Effector memory CD8-positive, alpha-beta T cell (primary cell): ENCODE data around the gene ITGA3.
A peak's percentile ranks its signal among the peaks of the same experiment; 100 is the strongest.

Experiments
- ATAC-seq: fragments of 150-1000 bp; cut with Tn5 transposase; replicated peaks from 2 replicates; pipeline ENCODE4 v1.10.0; 2021; ENCODE audit warnings: mild to moderate bottlenecking, moderate library complexity
- DNase-seq, 3 experiments: peaks; one replicate each; pipeline ENCODE4 v3.0.0; 2021
- H3K27ac Mint-ChIP-seq, 2 donors: one replicate each; pipeline ENCODE4 v1.8.0; 2022; ENCODE audit warnings: mild to moderate bottlenecking in 2 of 2, mixed read lengths in 2 of 2, moderate library complexity in 2 of 2
- H3K27me3 Mint-ChIP-seq, 2 donors: one replicate each; pipeline ENCODE4 v1.8.0; 2022; ENCODE audit warnings: mixed read lengths in 2 of 2
- H3K36me3 Mint-ChIP-seq: one replicate; pipeline ENCODE4 v1.8.0; 2022; ENCODE audit warnings: mild to moderate bottlenecking, moderate library complexity, mixed read lengths; ENCODE audit not compliant: insufficient read depth
- H3K4me1 Mint-ChIP-seq, 2 donors: one replicate each; pipeline ENCODE4 v1.8.0; 2022; ENCODE audit warnings: low read depth in 2 of 2, mixed read lengths in 2 of 2
- H3K4me3 Mint-ChIP-seq, 2 donors: one replicate each; pipeline ENCODE4 v1.8.0; 2022; ENCODE audit warnings: mild to moderate bottlenecking in 2 of 2, mixed read lengths in 2 of 2, moderate library complexity in 2 of 2
- H3K9me3 Mint-ChIP-seq, 2 donors: one replicate each; pipeline ENCODE4 v1.8.0; 2022; ENCODE audit warnings: mixed read lengths in 2 of 2

ITGA3 gene

DNA sequence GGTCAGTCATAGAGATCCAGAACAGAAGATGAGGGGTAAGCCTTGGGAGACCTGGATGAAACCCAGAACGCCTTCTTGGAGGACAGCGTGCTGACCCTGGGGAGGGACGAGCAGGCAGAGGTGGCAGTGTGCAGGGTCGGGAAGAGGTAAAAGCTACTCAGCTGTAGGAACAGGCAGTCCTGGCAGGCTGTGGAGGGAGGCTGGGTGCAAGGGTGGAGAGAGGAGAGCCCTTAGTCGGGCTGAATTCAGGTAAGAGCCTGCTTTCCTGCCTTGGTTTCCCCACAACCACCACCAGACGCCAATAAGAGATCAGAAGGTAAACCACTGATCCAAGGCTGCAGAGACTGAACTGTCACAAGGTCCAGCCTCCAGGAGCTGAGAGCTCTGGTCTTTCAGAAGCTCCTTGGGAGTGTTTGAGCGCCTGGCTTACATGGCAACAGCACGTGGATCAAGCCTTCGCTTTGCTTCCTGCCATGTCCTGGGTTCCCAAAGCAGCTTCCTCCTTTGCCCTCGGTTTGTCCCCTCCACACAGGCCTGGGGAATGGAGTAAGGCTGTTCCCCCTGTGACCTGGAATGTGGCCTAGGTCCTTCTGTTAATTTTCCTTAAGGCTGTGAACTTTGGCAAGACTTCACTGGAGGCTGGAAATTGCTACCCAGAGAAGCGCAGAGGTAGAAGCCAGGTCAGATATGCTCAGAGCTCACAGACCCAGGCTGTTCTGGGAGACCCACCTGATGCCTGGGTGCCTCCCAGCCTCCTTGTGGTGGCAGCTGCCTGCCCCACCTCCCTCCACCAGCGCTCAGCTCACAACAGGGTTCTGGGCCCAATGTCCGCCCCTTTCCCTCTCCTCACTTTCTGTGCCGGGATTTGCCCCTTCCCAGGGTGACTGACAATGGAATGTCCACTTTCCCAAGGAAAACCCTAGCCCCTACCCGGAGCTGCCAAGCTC is 35.3 kb downstream of the ITGA3 start:
- H3K27me3 Mint-ChIP-seq = peaks cover 0 to 7% of the 10 kb centered on the region in 2 donors
- H3K4me3 Mint-ChIP-seq = no peak overlapping the region
- peaks cover 13% of the 10 kb centered on the region for H3K36me3 Mint-ChIP-seq
- ATAC-seq = no peak
- H3K27ac Mint-ChIP-seq = no peak overlapping the region
- H3K9me3 Mint-ChIP-seq = no peaks in the 10 kb centered on the region
- H3K4me1 Mint-ChIP-seq = peaks cover 13 to 18% of the 10 kb centered on the region in 2 donors
- DNase-seq = no peak

DNA sequence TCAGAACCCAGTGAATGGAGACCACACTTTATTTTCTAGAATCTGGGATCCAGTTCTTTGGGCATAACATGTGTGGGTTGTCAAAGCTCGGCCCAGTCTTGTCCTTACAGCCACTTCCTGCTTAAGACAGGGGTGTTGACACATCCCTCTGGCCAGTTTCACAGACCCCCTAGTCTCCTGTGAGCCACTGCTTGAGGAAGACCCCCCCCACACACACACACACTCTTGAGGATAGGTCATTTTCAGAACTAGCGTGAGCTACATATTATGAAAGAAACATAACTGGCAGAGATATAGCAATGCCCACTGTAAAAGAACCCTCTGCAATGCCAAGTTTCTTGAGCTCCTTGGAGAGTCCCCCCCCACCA is 36.0 kb downstream of the ITGA3 start:
- Mint-ChIP-seq H3K4me3 (no peak overlapping the region), H3K9me3 (no peaks in the 10 kb centered on the region), H3K27ac (no peak overlapping the region), H3K4me1 (peaks cover 16 to 24% of the 10 kb centered on the region in 2 donors), H3K27me3 (peaks cover 0 to 7% of the 10 kb centered on the region in 2 donors), H3K36me3 (peaks cover 13% of the 10 kb centered on the region)
- ATAC-seq = no peak
- no peak for DNase-seq

DNA sequence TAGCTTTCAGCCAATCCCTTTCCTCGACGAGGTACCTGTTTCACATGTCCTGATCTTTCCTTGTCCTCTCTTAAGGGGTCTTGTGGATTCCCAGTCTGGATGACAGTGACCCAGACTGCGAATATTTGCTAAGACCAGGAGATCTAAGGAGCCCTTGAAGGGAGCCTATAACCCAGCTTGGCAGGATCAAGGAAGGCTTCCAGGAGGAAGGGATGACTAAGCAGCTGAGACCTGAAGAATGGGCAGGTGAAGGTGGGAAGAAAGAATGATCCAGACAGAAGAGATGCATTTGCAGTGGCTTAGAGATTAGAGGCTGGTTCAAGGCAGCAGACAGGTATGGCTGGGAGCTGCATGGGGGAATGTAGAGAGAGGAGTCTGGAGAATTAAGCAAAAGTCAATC is 37.3 kb downstream of the ITGA3 start:
- peaks cover 20 to 30% of the 10 kb centered on the region in 2 donors for H3K4me1 Mint-ChIP-seq
- peaks cover 16% of the 10 kb centered on the region for H3K36me3 Mint-ChIP-seq
- ATAC-seq (no peak), DNase-seq (no peak)
- peaks cover 0 to 7% of the 10 kb centered on the region in 2 donors for H3K27me3 Mint-ChIP-seq
- no peaks in the 10 kb centered on the region for H3K9me3 Mint-ChIP-seq
- H3K4me3 Mint-ChIP-seq = peak overlapping the region in 1 of 2 donors; percentile 6
- H3K27ac Mint-ChIP-seq = peak overlapping the region in 1 of 2 donors; percentile 93

DNA sequence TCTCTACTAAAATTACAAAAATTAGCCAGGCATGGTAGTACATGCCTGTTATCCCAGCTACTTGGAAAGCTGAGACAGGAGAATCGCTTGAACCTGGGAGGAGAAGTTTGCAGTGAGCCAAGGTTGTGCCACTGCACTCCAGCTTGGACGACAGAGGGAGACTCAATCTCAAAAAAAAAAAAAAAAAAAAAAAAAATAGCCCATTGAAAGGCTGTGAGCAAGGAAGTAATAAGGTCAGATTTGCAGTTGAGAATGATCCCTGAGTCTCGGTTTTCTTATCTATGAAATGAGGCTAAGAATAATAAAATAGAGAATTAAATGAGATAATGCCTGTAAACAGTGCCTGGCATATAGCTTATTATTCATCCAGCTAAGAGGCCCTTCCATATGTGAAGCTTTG is 37.9 kb downstream of the ITGA3 start:
- H3K27me3 Mint-ChIP-seq = peaks cover 0 to 7% of the 10 kb centered on the region in 2 donors
- peak overlapping the region; percentile 89 to 93 for H3K27ac Mint-ChIP-seq
- H3K4me1 Mint-ChIP-seq = peaks cover 23 to 35% of the 10 kb centered on the region in 2 donors
- no peaks in the 10 kb centered on the region for H3K9me3 Mint-ChIP-seq
- H3K36me3 Mint-ChIP-seq = peaks cover 16% of the 10 kb centered on the region
- DNase-seq (no peak), ATAC-seq (no peak)
- peak overlapping the region; percentile 94 to 95 for H3K4me3 Mint-ChIP-seq

DNA sequence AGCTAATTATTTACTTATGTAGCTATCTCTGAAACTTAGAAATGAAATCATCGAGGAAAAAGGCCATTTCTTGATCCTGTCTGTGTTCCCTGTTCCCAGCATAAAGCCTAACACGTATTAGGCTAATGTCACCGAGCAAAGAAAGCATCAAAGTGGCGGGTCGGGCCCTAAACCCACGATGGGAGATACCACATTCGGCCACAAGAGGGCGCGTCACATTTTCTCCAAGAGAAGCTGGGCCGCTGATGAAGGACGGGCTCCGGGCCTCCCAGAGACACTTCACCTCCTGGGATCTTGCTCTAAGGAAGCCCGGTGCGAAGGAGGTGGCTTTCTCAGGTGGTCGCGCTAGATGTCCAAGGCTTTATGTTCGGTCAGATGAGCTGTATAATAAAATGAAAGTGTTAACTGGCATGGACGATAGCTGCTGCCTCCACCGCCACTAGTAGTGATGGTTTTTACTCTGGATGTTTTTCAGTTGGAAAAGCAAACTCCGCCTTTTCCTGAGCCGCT is 38.4 kb downstream of the ITGA3 start:
- H3K27ac Mint-ChIP-seq = peak overlapping the region; percentile 89 to 93
- DNase-seq = peak; percentile 87 to 93 (median 90)
- peak; percentile 48 for ATAC-seq
- H3K27me3 Mint-ChIP-seq = peaks cover 0 to 7% of the 10 kb centered on the region in 2 donors
- peak overlapping the region; percentile 94 to 95 for H3K4me3 Mint-ChIP-seq
- no peaks in the 10 kb centered on the region for H3K9me3 Mint-ChIP-seq
- H3K4me1 Mint-ChIP-seq = peaks cover 23 to 38% of the 10 kb centered on the region in 2 donors
- H3K36me3 Mint-ChIP-seq = peaks cover 16% of the 10 kb centered on the region

DNA sequence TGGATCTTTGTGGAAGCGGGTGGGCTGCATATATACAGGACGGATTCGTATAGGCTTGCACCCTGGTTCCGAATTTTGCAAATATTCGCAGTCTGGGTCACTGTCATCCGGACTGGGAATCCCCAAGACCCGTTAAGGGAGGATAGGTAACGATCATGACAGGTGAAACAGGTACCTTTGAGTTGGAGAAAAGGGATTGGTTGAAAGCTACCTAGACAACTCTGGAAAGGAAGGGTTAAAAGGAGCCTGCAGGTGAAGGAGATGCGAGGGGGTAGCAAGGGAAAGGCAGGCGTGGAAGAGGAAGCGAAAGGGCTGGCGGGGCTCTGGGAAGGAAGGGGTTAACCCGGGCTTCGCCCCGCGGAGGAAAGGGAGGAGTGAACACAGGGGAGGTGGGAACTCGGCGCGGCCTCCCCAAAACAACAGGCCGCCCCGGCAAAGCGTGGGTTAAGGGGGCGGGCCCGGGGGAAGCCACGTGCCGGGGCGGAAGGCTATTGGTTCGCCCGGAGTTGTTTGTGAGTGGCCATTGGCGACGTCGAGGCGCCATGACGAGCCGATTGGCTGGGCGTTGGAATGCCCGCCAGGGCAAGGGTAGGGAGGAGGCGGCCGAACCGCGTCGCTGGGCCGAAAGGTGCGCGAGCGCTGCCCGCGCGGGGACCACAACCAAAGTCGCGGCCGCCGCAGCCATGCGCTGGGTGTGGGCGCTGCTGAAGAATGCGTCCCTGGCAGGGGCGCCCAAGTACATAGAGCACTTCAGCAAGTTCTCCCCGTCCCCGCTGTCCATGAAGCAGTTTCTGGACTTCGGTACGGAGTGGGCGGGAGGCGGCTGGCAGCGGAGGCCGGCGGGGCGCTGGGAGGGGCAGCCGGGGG is 39.1 kb downstream of the ITGA3 start, which contains the start of gene PDK2:
Gene PDK2, plus strand, starts transcription at position 599 of the 867 bp plus-strand sequence. Its CDS starts 85 bp downstream, at position 684.
- H3K9me3 Mint-ChIP-seq = no peaks in the 10 kb centered on the region
- H3K4me1 Mint-ChIP-seq = peaks cover 29 to 44% of the 10 kb centered on the region in 2 donors
- peak within 1 kb of the TSS; percentile 89 to 93 for H3K27ac Mint-ChIP-seq
- DNase-seq (peak; percentile 95 to 96 (median 96)), ATAC-seq (peak; percentile 92)
- H3K4me3 Mint-ChIP-seq = peak within 1 kb of the TSS; percentile 94 to 95
- peaks cover 16% of the 10 kb centered on the region for H3K36me3 Mint-ChIP-seq
- peaks cover 0 to 7% of the 10 kb centered on the region in 2 donors for H3K27me3 Mint-ChIP-seq

DNA sequence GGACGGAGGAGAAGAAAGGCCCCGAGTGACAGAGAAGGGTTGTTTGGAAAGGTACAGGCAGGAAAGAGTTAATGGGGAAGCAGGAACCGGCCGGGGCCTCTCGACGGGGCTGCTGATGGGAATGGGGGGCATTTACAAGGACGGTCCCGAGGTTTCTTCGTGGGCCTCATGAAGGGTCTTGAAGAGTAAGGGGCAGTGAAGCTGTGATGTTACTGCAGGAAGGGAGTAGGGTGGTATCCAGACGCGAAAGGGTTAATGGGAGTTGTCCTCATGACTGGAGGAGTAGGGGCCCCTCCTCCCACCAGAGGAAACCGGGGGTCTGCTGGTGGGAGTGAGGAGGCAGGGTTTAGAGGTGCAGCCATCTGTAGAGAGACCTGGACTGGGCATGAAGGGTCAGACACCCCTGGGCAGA is 39.7 kb downstream of the ITGA3 start:
- no peak for DNase-seq
- Mint-ChIP-seq H3K27me3 (peaks cover 0 to 5% of the 10 kb centered on the region in 2 donors), H3K4me1 (peaks cover 35 to 45% of the 10 kb centered on the region in 2 donors), H3K27ac (peak overlapping the region; percentile 89 to 93), H3K36me3 (peaks cover 16% of the 10 kb centered on the region), H3K4me3 (peak overlapping the region; percentile 94 to 95), H3K9me3 (no peaks in the 10 kb centered on the region)
- ATAC-seq = no peak

DNA sequence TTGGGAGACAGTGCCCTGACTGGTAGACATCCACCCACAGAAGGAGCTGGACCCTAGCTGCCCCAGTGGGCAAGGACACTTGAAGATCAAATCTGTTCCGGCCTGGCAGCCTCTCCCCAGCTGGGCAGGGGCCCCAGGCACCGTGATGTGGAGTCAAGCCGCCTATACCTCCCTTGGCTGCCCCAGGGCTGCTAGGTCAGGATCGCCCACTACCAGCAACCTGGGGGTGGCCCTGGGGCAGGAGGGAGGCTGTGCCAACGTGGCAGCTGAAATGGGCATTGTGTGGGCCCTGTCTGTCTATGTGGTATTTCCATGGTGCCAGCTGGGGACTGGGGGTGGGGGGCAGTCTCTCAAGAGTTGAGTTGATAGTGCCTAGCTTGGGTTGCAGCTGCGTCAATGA is 40.2 kb downstream of the ITGA3 start:
- peaks cover 16% of the 10 kb centered on the region for H3K36me3 Mint-ChIP-seq
- H3K27ac Mint-ChIP-seq = peak overlapping the region; percentile 89 to 93
- no peak for DNase-seq
- peaks cover 0 to under 1% of the 10 kb centered on the region in 2 donors for H3K27me3 Mint-ChIP-seq
- H3K4me3 Mint-ChIP-seq = peak overlapping the region; percentile 94 to 95
- no peak for ATAC-seq
- no peaks in the 10 kb centered on the region for H3K9me3 Mint-ChIP-seq
- peaks cover 36 to 46% of the 10 kb centered on the region in 2 donors for H3K4me1 Mint-ChIP-seq

DNA sequence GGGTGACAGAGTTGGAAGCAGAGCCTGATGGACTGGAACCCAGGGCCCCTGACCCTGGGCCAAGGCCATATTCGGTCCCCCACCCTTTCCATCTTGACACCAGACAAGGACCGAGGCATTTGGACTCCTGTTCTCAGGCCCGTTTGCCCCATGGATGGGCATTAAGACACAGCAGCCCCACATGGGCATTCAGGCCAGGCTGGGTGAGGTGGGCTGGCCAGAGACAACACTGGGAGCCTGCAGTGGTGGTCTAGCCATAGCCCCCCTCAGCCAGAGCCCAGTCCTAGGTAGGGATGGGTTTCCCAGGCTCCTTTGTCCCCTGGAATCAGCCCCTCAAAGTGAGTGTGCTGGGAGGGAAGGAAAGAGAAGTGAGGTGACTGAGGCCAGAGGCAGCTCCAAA is 40.8 kb downstream of the ITGA3 start:
- Mint-ChIP-seq H3K27ac (peak overlapping the region in 1 of 2 donors; percentile 93), H3K9me3 (no peaks in the 10 kb centered on the region)

DNA sequence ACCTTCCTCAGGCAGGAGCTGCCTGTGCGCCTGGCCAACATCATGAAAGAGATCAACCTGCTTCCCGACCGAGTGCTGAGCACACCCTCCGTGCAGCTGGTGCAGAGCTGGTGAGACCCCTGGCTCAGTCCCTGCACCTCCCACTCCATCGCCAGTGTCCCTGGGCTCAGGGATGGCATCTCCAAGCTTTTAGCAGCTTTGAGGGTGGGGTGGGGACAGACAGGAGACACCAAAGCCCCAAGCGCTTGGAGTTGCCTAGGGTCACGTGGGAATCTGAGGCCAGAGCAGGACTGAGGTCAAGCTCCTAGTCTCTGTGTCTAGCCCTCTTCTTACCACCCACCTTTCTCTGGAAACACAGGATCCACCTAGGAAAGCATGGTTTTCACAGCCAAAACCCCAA is 41.5 kb downstream of the ITGA3 start:
- Mint-ChIP-seq H3K4me3 (no peak overlapping the region), H3K36me3 (peaks cover 16% of the 10 kb centered on the region), H3K27me3 (no peaks in the 10 kb centered on the region), H3K4me1 (peaks cover 37 to 46% of the 10 kb centered on the region in 2 donors), H3K9me3 (no peaks in the 10 kb centered on the region), H3K27ac (peak overlapping the region in 1 of 2 donors; percentile 93)
- ATAC-seq (no peak), DNase-seq (no peak)

More for the DNA sequence above, 40.8 kb downstream of the ITGA3 start:
- Mint-ChIP-seq H3K36me3 (peaks cover 16% of the 10 kb centered on the region), H3K4me1 (peaks cover 36 to 46% of the 10 kb centered on the region in 2 donors), H3K27me3 (no peaks in the 10 kb centered on the region), H3K4me3 (peak overlapping the region in 1 of 2 donors; percentile 94)
- no peak for ATAC-seq
- no peak for DNase-seq

DNA sequence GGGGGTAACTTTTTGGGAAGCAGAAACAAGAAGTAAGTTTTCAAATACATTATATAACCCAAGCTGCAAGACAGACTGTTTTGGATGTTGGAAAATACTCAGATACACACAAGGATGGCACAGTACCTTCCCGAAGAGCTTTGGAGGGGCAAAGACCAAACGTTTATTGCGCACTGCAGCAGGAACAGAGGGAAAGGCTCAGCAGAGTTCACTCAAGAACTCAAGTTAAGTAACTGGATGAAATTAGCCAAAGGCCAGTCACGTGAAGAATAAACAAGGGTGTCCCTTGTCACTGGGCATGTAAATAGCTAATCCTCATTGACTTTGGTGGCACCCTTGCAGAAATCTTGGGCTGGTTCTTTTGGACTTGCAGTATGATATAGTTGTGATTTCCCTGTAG is 42.0 kb downstream of the ITGA3 start:
- DNase-seq (no peak), ATAC-seq (no peak)
- Mint-ChIP-seq H3K4me1 (peaks cover 42 to 48% of the 10 kb centered on the region in 2 donors), H3K36me3 (peaks cover 16% of the 10 kb centered on the region), H3K27ac (no peak overlapping the region), H3K27me3 (no peaks in the 10 kb centered on the region), H3K9me3 (no peaks in the 10 kb centered on the region), H3K4me3 (no peak overlapping the region)

DNA sequence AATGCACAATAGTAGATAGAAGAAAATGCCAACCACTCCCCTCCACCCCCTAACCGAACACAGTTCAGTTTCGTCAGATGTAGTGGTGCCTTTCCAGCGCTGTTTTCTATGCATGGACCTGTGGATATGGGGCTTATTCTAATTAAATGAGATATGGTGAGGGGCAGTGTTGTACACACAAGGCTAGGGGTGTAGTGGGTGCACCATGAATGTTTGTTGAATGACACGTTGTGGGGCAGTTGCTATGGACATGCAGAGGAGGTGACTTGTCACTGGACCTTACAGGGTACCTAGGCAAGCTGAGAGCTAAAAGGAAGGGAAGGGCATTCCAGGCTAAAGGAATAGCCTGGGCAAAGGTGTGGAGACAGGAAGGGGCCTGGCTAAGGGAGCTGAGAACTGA is 42.7 kb downstream of the ITGA3 start:
- DNase-seq = no peak
- Mint-ChIP-seq H3K9me3 (no peaks in the 10 kb centered on the region), H3K27ac (peak overlapping the region; percentile 29 to 67), H3K36me3 (peaks cover 13% of the 10 kb centered on the region), H3K4me3 (no peak overlapping the region), H3K4me1 (peaks cover 42 to 46% of the 10 kb centered on the region in 2 donors), H3K27me3 (no peaks in the 10 kb centered on the region)
- ATAC-seq = no peak

DNA sequence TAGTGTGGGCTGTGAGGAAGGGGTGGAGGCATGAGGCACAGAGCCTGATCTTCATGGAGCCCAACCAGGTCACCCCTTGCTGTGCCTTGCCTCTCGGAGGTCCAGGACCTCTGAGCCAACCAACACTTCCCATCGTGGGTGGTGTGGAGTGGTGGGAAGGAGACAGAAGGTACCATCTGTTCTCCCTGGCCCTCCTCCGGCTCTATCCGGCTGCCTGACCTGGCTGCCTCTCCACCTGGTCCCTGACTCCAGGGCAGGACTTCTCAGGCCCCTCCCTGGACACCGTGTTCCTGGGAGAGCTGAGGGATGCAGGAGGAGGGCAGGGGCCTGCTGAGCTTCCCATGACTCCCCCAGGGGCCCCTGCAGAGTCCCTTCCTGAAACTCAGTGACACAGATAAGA is 43.1 kb downstream of the ITGA3 start:
- Mint-ChIP-seq H3K36me3 (peaks cover 13% of the 10 kb centered on the region), H3K27me3 (no peaks in the 10 kb centered on the region), H3K27ac (peak overlapping the region; percentile 29 to 67), H3K9me3 (no peaks in the 10 kb centered on the region), H3K4me1 (peaks cover 42 to 46% of the 10 kb centered on the region in 2 donors), H3K4me3 (no peak overlapping the region)
- no peak for DNase-seq
- ATAC-seq = no peak
